Left renal pelvis (tissue), 4 donors: ENCODE results near the gene CNRIP1. TPM values are rescaled to one million over a fixed set of nuclear protein-coding genes. Genes with fewer than 3 reads are reported as not detected.
A peak's percentile ranks its signal among the peaks of the same experiment; 100 is the strongest.

Source experiments
- DNase-seq, 4 donors: peaks; one replicate each; pipeline ENCODE4 v3.0.0-alpha.2; 2013; ENCODE audit warnings: low read depth in 4 of 4, low spot score in 3 of 4
- polyA plus RNA-seq, 4 donors: library from polyadenylated mRNA; unstranded; fragments of 120-200 nt; gene quantifications; one replicate each; pipeline ENCODE4 v1.2.1, GENCODE V29; 2013; ENCODE audit not compliant: insufficient read length in 4 of 4

Gene CNRIP1
- polyA plus RNA-seq, 4 donors: 19.5 to 51.5 (median 26.6) TPM

DNA sequence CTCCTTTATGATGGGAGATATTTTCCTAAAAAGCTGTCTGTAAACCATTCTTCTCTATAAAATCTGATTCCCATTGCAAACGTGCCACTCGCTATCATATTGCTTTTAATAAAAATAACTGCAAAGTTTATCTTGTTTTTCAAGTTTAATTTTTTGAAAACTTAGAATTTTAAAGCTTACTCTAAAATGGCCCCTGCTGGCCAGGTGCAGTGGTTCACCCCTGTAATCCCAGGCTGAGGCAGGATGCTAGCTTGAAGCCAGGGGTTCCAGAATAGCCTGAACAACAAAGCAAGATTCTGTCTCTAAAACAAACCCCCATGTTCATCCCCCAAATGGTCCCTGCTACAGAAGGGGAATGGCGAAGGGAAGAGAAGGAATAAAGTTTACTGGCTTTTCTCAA lies 25.6 kb downstream of the CNRIP1 start:
- DNase-seq: no peak

DNA sequence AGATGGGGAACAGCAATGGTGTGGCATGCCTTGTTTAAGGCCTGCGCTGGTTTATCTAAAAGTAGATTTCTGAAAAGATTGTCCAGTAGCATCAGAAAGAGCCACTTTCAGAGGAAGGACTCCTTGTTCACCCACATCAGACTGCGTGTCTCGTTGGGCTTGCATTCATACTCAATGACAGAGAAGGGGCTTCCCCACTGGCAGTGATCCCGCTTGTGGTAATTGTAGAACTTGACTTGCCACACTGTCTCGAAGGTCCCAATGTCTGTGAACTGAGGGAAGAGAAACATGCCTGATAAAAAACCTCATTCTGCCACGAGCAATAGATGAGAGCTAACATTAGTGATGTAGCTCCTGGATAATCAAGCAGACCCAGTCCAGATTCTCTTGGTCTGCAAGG lies 26.0 kb downstream of the CNRIP1 start:
- DNase-seq: no peak

DNA sequence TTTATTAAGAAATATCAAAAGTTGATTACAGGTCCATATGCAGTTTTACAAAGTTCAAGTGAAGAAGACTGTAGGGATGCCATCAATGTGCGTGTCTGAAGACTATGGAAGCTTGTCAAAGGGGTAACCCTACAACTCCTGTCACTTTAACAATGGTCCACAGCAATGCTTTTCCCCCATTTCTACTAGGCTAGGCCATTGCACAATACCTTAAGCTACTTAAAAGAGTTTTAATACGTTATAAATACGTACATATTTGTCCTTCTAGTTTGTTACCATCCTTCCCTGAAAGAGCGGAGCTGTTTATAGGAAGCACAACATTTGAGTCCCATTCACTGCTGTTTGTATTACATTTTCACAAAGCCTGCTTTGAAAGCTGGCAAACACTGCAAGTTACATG lies 26.7 kb downstream of the CNRIP1 start:
- no peak for DNase-seq

DNA sequence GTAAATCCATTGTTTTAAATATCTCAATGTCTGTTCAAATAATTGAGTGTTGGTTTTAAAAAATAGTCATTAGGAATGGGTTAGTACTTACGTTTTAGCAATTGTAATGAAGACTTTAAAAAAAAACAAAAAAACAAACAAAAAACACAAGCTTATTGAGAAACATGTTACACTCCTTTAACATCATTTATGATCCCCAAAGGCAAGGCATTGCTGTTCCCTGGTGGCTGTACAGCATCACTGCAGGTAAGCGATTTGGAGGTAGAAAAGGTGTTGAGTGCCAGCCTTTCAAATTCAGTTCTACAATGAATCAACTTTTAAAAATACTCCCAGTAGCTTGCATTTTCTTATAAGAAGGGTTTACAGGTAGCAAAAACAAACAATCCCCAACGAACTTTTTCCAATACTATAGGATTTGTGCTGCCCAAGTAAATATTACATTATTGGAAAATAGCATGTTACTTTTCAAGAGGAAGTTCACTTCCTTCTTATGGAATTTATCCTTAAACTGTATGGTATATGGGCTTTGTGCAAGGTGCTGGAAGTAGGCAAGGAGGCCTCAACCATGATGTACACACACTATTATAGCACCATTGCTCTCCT lies 27.5 kb downstream of the CNRIP1 start:
- DNase-seq: no peak

DNA sequence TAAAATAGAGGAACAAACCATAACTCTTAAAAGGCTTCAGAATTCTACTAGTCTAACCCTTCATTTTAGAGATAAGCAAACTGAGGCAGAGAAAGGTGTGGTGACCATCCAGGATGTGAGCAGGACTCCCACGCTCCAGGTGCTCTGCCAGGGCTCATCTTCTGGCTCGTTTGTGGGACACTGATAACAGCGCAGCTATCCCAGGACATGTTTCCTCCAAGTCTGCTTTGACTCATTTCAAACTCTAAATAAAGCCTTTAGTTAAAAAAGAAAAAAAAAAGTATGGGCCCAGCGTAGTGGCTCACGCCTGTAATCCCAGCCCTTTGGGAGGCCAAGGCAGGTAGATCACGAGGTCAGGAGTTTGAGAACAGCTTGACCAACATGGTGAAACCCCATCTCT lies 28.4 kb downstream of the CNRIP1 start:
- no peak for DNase-seq

DNA sequence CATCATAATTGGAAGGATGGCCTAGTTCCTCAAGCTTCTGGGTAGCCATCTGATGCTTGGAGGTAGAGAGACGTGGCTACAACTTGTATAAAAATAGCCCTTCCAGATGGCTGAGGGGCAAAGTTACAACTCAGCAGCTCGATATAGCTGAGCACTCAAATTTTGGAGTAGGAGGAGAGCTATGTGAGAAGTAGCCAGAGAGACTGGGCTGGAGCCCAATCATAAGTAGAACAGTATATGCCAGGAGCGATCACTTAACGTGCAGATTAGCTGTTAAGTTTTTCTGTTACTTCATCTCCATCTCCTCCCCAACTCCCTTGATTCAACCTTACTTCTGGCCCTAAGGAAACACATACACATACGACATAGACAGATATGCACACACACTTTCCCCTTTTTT lies 28.8 kb downstream of the CNRIP1 start:
- DNase-seq: no peak

DNA sequence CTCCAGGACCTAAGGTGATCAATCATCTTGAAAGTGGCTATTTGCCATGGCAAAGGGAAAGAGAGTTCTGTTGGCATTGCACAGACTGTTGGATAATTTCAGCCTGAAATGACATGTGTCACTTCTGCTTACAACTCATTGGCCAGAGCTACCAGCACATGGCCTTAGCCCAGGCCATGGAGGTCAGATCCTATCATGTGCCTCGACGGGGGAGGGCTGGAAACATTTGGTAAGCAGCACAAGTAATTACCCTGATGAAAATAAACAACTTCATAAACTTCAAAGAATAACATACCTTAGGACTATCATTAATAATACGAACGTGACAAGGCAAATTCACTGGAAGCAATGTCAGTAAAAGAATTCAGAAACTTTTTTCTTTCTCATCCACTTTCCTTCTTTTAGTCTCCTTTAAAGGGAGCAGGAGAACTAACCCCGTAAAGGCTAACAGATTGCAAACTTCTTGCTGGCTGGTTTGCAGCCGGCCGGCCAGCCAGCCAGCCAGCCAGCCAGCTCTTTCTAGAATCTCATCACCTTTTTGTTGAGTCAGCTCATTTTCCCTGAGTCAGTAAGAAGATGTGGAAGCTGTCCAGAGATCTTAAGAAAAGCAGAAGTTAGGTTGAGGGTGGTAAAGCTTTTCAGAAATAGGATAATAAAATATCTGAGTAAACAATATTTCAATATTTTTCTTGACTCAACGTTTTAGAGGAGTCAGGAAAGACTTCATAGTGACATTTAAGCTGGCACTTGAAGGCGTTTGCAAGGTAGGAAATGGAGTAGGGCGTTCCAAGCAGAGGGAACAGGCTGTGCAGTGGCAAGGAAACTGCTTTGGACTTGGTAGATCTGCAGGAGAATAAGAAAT lies 31.9 kb downstream of the CNRIP1 start:
- no peak for DNase-seq

DNA sequence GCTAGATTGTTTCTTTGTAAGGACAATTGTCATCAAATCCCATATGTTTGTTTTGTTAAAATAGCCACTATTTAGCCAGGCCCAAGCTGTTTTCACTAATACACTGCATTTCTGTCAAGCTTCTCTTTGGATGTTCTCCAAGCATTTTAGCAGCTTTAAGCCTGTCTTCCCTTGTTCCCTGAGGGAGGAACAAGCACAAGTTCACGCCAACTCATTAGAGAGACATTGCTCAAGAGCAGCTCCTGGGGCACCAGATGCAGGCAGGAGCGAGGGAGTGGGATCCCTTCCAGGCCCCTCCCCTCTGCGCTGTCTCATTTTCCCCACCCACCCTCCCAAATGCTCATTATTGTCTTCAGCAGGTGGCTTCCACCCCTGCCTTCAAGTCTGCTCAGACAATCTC lies 34.9 kb downstream of the CNRIP1 start:
- DNase-seq: no peak

DNA sequence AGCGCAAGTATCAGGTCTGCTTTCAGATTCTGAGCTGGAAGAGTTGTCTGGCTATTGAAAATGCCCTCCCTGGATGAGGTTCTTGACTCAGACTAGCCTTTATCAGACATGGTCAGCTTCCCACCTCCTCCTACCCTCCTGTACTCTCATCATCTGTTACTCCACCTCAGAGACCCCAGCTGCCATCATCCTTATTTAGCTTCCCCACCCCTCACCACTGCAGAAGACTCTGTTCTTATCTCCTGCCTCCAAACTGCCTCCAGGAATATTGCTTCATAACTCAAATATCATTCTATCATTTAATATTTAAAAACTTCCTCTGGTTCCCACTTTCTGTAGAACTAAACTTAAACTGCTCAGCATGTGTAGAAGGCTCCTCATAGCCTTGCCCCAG lies 36.3 kb downstream of the CNRIP1 start:
- no peak for DNase-seq

DNA sequence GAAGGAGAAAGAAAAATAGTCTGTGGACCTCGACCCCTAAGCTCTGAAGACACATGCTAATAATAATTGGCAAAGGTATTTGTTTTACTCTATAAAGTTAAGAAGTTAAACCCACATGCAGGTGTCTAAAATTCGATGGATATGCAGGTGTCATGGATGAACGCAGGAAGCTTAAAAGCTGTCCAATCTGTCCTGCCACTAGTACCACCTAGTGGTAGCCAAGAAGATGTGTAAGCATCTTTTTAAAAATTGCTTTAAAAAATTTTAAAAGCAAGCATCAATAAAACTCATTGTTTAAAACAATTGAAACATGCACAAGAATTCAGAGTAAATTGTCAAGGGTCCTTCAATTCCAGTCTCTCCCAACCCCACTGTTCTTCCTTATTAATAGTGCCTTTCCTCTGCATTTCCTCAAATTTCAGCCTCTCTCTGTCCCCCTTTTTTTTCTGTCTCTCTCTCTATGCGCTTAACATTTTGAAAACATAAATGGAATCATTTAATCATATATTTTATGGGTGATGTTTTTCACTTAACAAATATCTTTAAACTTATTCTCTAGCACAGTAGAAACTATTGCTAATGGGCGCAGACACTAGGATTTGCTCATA lies 36.8 kb downstream of the CNRIP1 start:
- no peak for DNase-seq

DNA sequence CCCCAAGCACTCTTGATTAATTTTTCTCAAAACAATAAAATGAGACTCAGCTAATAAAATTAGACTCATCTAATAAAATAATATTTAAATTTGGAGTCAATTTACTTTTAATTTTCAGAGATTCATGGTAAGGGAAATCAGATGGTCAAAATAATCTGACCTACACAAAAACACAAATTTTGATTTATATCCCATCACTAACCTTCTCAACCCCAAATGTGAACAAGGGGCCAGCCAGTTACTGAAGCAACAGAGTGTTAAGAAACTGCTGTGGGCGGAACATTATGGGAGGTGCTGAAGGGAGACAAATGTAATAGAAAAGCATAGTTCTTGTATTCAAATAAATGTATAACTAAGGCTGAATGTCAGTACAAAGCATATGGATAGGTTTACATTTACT lies 39.0 kb downstream of the CNRIP1 start:
- peak in 3 of 4 donors; percentile 36 to 52 (median 39) for DNase-seq

DNA sequence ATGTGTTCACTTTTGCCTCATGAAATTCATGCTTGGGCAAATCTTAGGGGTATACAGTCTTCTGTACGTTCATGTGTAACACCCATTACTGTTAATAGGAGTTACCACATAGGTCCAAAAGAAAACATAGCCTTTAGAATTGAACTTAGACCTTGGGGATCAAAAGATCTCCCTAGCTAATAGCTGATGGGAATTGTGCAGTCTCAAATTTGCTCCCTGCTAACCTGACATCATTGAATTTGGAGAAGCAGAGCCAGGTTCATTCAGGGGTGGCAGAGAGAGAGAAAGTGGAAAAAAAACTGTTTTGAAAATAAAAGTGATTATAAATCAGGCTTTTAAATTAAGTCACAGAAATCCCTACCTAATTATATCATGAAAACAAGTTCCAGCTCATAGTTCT lies 39.4 kb downstream of the CNRIP1 start:
- DNase-seq: no peak

DNA sequence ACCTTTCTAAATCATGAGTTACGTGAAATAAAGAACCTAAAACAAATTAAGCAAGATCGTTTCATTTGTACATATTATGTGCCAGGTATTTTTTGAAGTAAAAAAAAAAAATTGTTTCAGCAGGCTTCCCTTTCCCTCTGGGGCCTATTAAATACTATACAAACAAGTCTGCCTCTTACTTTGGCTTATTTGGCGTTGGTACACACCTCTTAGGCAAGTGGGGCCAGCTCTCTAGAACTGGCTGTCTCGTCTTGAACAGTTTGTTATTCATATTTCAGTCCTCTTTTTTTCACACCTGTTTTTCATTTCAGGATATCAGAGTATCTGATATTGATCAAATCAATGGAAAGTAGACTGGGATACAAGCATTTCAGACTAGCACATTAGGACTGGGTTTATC lies 40.1 kb downstream of the CNRIP1 start:
- DNase-seq: no peak

DNA sequence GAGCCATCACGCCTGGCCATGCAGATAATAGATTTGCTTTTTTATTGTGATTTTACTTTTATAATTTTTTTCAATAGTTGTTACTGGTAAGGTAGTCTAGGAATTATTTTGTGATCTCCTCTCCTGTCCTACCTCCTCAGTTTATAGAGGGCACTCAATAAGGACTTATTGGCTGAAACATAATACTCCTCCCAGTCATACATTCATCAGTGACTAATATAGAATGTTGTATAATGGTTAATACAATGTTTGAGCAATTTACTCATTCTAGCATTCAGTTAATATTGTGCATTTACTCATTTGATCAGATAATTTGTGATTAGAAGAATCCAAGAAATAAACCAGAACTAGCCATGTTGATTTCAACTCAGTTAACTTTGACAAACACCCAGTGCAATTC lies 41.6 kb downstream of the CNRIP1 start:
- no peak for DNase-seq

DNA sequence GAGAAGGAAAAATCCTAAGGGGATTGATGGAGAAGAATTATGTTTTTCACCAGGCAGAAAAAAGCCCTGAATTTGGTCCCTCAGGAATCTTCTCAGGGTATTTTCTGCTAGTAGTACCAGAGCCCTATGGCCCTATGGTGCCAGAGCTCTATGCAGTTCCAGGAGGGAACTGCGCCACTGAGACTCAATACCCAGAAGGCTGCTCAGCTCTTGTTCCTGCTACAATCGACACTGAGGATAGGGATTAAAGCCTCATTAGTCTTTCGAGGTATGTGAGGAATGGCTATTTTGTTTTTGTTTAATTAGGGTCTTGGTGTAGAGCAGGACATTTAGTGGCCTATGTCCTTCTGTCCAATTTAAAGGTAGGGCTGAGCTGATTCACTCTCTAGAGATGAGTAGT lies 45.7 kb downstream of the CNRIP1 start:
- no peak for DNase-seq

DNA sequence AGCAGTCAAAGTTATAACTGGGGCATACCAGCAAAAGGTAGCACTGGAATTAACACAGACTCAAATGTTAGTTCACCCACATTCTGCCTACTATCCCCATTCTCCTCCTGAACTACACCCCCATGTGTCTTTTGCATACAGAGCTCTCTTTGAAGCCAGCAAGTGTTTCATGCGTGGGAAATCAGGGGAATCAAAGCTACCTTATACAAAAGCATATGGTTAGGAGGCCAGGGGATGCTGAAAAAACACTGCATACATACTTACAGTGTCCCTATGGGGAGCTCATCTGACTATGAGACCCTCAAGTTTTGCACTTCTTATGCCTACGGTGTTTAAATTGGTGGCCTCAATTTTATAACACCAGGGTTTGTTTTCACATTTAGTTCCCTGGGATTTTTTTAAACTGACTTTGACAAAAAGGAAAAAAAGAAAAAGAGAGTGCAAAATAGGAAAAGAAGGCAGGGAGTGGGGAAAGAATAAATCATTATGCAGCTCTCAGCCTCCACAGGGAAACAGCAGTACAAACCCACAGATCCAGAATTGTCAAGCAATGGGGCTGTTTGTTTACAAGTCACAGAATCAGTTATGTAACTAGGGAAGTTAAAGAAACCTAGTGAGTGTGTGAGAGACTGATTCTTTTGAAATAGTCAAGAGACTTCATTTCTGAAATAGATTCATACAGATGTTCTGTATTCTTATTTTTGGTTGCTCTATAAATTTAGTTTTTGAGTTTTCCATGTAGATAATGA lies 47.3 kb downstream of the CNRIP1 start:
- DNase-seq: no peak

DNA sequence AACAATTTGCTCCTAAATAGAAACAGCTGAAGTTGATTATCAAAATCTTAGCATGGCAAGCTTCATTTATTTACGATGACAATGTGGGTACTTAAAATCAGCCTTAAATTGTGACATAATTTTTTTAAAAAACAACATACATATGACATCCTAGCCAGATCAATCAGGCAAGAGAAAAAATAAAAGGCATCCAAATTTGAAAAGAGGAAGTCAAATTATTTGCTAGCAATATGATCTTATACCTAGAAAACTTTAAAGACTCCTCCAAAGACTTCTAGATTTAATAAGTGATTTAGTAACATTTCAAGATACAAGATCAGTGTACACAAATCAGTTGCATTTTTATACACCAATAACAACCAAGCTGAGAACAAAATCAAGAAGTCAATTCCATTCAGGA lies 53.1 kb downstream of the CNRIP1 start:
- no peak for DNase-seq

DNA sequence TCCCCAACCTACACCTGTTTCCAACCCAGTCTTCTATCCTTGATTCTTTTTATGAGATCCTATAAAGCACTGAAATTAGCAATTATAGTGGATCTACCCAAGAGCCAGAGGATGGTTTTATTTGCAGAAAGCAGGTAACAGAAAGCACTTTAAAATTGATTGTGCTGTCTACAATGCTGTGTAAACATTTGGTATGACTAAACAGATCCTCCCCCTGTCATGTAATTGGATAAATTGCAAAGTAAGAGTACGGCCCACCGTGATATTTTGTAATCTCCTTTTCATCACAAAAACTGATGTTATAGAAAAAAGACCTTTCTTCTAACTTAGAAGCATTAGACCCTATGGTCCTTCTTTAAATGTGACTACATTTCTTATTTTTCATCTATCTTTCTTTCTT lies 56.1 kb downstream of the CNRIP1 start:
- no peak for DNase-seq

DNA sequence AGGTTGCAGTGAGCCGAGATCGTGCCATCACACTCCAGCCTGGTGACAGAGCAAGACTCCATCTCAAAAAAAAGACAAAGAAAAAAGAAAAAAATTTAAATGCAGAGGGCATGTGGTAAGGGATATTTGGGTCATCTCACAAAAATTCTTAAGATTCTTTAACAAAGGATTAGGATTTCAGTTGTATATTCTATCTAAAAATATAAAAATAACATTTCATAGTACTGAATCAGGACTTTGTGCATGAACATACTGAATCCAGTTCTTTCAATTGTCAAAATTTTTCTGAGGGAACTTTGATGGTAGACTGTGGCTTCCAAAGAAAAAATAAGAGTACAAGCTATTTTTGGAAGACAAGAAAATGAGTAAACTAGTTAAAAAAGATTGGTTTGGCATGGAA lies 60.9 kb downstream of the CNRIP1 start:
- no peak for DNase-seq

DNA sequence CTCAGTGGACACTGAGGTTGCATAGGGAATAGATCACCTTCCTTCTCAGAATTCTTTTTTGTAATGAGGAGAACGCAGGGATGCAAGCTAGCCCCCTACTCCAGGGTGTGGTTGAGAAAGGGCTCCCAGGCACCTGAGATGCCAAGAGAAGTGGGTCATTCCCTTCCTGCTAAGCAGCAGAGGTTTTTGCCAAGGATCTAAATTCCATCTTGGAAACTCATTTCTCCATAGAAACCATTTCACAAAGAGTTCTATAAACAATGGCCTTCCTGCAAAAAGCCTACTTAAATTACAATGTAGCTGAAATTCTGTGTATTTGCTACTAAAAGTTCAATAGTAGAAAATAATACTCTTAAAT lies 63.7 kb downstream of the CNRIP1 start:
- DNase-seq: no peak
